Raji (cell line): ENCODE measurements around the gene DRAM1.

Source experiments
- POLR2A ChIP-seq: IDR thresholded peaks from 2 replicates; pipeline ENCODE4 v1.6.1; 2011; ENCODE audit warnings: low read depth, low read length, control low read depth; ENCODE audit not compliant: insufficient read depth

Gene DRAM1

GRCh38 chr12:101854747-101855146, 22.6 kb upstream of the DRAM1 start:
- TF ChIP-seq POLR2A = no peak

GRCh38 chr12:101855364-101855884, 22.0 kb upstream of the DRAM1 start:
- no peak for TF ChIP-seq POLR2A

- no peak for TF ChIP-seq POLR2A
Observed at GRCh38 chr12:101855976-101856375, 21.4 kb upstream of the DRAM1 start.

- no peak for TF ChIP-seq POLR2A
Observed at GRCh38 chr12:101857043-101857558, 20.3 kb upstream of the DRAM1 start.

GRCh38 chr12:101858361-101858760, 19.0 kb upstream of the DRAM1 start:
- TF ChIP-seq POLR2A = no peak

- TF ChIP-seq POLR2A = no peak
Observed at GRCh38 chr12:101859664-101860607, 17.4 kb upstream of the DRAM1 start.

GRCh38 chr12:101862245-101862644, 15.1 kb upstream of the DRAM1 start:
- no peak for TF ChIP-seq POLR2A

GRCh38 chr12:101863981-101864380, 13.4 kb upstream of the DRAM1 start:
- no peak for TF ChIP-seq POLR2A

GRCh38 chr12:101866615-101867373, 10.6 kb upstream of the DRAM1 start:
- no peak for TF ChIP-seq POLR2A

- no peak for TF ChIP-seq POLR2A
Observed at GRCh38 chr12:101870925-101871324, 6.5 kb upstream of the DRAM1 start.

- TF ChIP-seq POLR2A = no peak
Observed at GRCh38 chr12:101875162-101875561, 2.2 kb upstream of the DRAM1 start.

- TF ChIP-seq POLR2A = no peak
Observed at GRCh38 chr12:101876322-101876860, 989 bp upstream of the DRAM1 start.

- no peak for TF ChIP-seq POLR2A
Observed at GRCh38 chr12:101877806-101878242, 444 bp downstream of the DRAM1 start.

- no peak for TF ChIP-seq POLR2A
Observed at GRCh38 chr12:101878243-101878821, 952 bp downstream of the DRAM1 start.

GRCh38 chr12:101880769-101881168, 3.4 kb downstream of the DRAM1 start:
- TF ChIP-seq POLR2A = no peak
